HG02981 (cell line): ENCODE data around the gene C17orf67.

Experiments used
- ATAC-seq: cut with Tn5 transposase; IDR thresholded peaks from one replicate; pipeline ENCODE4 v1.9.1; 2021; ENCODE audit warnings: mild to moderate bottlenecking, moderate library complexity; ENCODE audit not compliant: unreplicated experiment

C17orf67 gene

GRCh38 chr17:56833809-56834379 lies at the start of gene C17orf67, which contains the start of gene DGKE:
Gene C17orf67, minus strand, starts transcription at chr17:56833920. Its CDS starts 18,110 bp downstream, at chr17:56815810.
Gene DGKE, plus strand, starts transcription at chr17:56834151. Its CDS starts 645 bp downstream, at chr17:56834796.
- peak; percentile 71 for ATAC-seq

- ATAC-seq: no peak
Observed at GRCh38 chr17:56881685-56882295, 48.1 kb upstream of the C17orf67 start.

GRCh38 chr17:56880571-56880970 lies 46.9 kb upstream of the C17orf67 start:
- ATAC-seq: no peak

- ATAC-seq: no peak
Observed at GRCh38 chr17:56880133-56880532, 46.4 kb upstream of the C17orf67 start.

- no peak for ATAC-seq
Observed at GRCh38 chr17:56879280-56879679, 45.6 kb upstream of the C17orf67 start.

- no peak for ATAC-seq
Observed at GRCh38 chr17:56876766-56877179, 43.1 kb upstream of the C17orf67 start.

- ATAC-seq: peak; percentile 62
Observed at GRCh38 chr17:56870081-56870651, 36.4 kb upstream of the C17orf67 start.

GRCh38 chr17:56868716-56869115 lies 35.0 kb upstream of the C17orf67 start:
- no peak for ATAC-seq

GRCh38 chr17:56867948-56868376 lies 34.2 kb upstream of the C17orf67 start:
- ATAC-seq: no peak

GRCh38 chr17:56866496-56866895 lies 32.8 kb upstream of the C17orf67 start:
- no peak for ATAC-seq

GRCh38 chr17:56866076-56866475 lies 32.4 kb upstream of the C17orf67 start:
- no peak for ATAC-seq

- ATAC-seq: no peak
Observed at GRCh38 chr17:56863974-56864373, 30.3 kb upstream of the C17orf67 start.

- ATAC-seq: no peak
Observed at GRCh38 chr17:56861899-56862298, 28.2 kb upstream of the C17orf67 start.

GRCh38 chr17:56851008-56851407 lies 17.3 kb upstream of the C17orf67 start:
- no peak for ATAC-seq

GRCh38 chr17:56850591-56850990 lies 16.9 kb upstream of the C17orf67 start:
- no peak for ATAC-seq

GRCh38 chr17:56849131-56849530 lies 15.4 kb upstream of the C17orf67 start:
- ATAC-seq: no peak

GRCh38 chr17:56847106-56847505 lies 13.4 kb upstream of the C17orf67 start:
- no peak for ATAC-seq

GRCh38 chr17:56845934-56846333 lies 12.2 kb upstream of the C17orf67 start:
- no peak for ATAC-seq

GRCh38 chr17:56842577-56842976 lies 8.9 kb upstream of the C17orf67 start:
- no peak for ATAC-seq

GRCh38 chr17:56838687-56839086 lies 5.0 kb upstream of the C17orf67 start:
- no peak for ATAC-seq

- ATAC-seq: no peak
Observed at GRCh38 chr17:56835264-56835585, 1.5 kb upstream of the C17orf67 start.
